Erythroblast (primary cell): ENCODE measurements around the gene ESX1.

Experiments
- GATA1 ChIP-seq: IDR thresholded peaks from 2 replicates; pipeline ENCODE4 v1.6.1; 2011; ENCODE audit warnings: low read depth, mild to moderate bottlenecking, control low read depth, low read length, moderate library complexity
- POLR2A ChIP-seq: IDR thresholded peaks from 2 replicates; pipeline ENCODE4 v1.6.1; 2011; ENCODE audit warnings: mild to moderate bottlenecking, low read length

- TF ChIP-seq POLR2A (no peak), GATA1 (no peak)
Measured at GRCh38 chrX:104255465-104255864, 732 bp upstream of the ESX1 start.
